ENCODE results near the gene ARMC9. TPM values are rescaled to one million over a fixed set of nuclear protein-coding genes. Genes with fewer than 3 reads are reported as not detected.

ARMC9 gene
- total RNA-seq, 1 experiment from 2014 or later: 23.4 TPM

DNA sequence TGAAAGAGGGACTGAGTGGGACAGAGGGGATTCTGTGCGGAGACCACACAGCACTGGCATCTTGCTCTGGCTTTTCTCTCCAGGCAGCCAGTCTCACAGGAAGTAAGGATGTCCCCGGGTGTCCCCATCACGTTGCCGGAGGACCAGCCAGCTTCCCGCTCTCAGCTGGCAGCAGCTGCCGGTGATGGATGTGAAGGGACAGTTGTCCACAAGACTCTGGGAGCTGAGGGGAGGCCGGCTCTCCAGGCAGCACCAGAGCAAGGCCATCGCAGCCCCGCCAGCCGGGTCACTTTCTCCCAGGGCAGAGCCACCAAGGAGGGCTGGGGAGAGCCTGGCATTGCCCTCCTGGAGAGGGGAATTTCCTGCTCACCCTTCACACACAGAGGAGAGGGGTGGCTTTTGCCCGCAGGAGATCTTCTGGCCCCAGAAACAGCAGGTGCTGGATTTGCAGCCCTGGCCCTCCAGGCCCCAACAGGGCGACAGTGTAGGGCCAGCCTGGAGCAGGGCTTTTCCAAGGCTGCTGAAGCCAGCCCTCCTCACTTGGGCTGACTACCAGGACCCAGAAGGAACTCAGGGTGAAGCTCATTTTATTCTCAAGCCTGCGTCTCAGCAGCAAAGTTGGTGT lies 173.1 kb downstream of the ARMC9 start:
- CTCF ChIA-PET: no interaction called here
- H3K4me2 ChIP-seq (ENCODE audit: low read length): no peak overlapping the region
- no peak overlapping the region for H3K9ac ChIP-seq (ENCODE audit: low read length)
- intact Hi-C loops (cut with micrococcal nuclease): no loop called here
- H3K9me3 ChIP-seq (ENCODE audit: low read length): no peaks in the 10 kb centered on the region
- no peaks in the 10 kb centered on the region for H3K79me2 ChIP-seq (ENCODE audit: low read length)
- ATAC-seq: no peak
- no peak for DNase-seq
- BruUV-seq (replicated peaks): no TSS peak
- H3F3A ChIP-seq (ENCODE audit: low read length, unreplicated experiment): no peaks in the 10 kb centered on the region
- POLR2A ChIA-PET (ENCODE audit: unreplicated experiment): no interaction called here
- H3K4me1 ChIP-seq (ENCODE audit: insufficient read depth, low read length): peaks cover 7% of the 10 kb centered on the region; the same call in 1 of the 2 replicates
- no peaks in the 10 kb centered on the region for H3K27me3 ChIP-seq (ENCODE audit: low read length)
- no peak overlapping the region for H3K27ac ChIP-seq (ENCODE audit: low read length)
- no peaks in the 10 kb centered on the region for H3K9me2 ChIP-seq (replicated peaks; ENCODE audit: low read length)
- H3K4me3 ChIP-seq (ENCODE audit: low read length): no peak overlapping the region
- no peak for TF ChIP-seq EZH2phosphoT487 (IDR thresholded peaks at IDR 0.05; ENCODE audit: borderline replicate concordance, low read length)
- TF ChIP-seq EZH2 (IDR thresholded peaks at IDR 0.05; ENCODE audit: low read length, unreplicated experiment): no peak
- TF ChIP-seq, protein P1, sequence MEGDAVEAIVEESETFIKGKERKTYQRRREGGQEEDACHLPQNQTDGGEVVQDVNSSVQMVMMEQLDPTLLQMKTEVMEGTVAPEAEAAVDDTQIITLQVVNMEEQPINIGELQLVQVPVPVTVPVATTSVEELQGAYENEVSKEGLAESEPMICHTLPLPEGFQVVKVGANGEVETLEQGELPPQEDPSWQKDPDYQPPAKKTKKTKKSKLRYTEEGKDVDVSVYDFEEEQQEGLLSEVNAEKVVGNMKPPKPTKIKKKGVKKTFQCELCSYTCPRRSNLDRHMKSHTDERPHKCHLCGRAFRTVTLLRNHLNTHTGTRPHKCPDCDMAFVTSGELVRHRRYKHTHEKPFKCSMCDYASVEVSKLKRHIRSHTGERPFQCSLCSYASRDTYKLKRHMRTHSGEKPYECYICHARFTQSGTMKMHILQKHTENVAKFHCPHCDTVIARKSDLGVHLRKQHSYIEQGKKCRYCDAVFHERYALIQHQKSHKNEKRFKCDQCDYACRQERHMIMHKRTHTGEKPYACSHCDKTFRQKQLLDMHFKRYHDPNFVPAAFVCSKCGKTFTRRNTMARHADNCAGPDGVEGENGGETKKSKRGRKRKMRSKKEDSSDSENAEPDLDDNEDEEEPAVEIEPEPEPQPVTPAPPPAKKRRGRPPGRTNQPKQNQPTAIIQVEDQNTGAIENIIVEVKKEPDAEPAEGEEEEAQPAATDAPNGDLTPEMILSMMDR (conservative IDR thresholded peaks at IDR 0.05; ENCODE audit: low read depth, low read length): no peak
- H3K36me3 ChIP-seq (ENCODE audit: low read depth, low read length): no peaks in the 10 kb centered on the region
- no peak overlapping the region for H2AFZ ChIP-seq (ENCODE audit: low read length)
- no peaks in the 10 kb centered on the region for H4K20me1 ChIP-seq (ENCODE audit: low read length)

DNA sequence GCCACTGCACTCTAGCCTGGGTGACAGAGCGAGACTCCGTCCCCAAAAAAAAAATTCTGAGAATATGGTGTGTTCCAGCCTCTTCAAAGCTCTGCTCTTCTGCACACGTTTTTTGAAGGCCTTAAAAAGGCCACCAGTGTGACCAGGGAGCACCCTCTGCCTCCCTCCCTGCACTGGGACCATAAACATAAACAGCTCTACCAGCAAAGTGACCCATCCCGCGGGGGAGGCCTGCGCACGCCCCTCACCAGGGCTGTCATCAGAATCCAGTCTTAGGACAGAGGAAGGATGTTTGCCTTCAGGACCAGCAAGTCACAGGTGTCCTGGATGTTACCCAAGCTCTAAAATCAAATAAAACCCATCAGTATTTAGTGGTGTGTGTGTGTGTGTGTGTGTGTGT lies 173.9 kb downstream of the ARMC9 start:
- ATAC-seq (no peak), DNase-seq (no peak)
- intact Hi-C loops (cut with micrococcal nuclease): no loop called here
- Histone ChIP-seq H3K9me2 (replicated peaks; ENCODE audit: low read length) (no peaks in the 10 kb centered on the region), H3K4me2 (ENCODE audit: low read length) (no peak overlapping the region), H3K27me3 (ENCODE audit: low read length) (no peaks in the 10 kb centered on the region), H3K4me3 (ENCODE audit: low read length) (no peak overlapping the region), H3K79me2 (ENCODE audit: low read length) (0 out of 2 replicates have a peak, but pooled peaks cover 3% of the 10 kb centered on the region), H3K9me3 (ENCODE audit: low read length) (no peaks in the 10 kb centered on the region), H3K36me3 (ENCODE audit: low read depth, low read length) (no peaks in the 10 kb centered on the region), H3K4me1 (ENCODE audit: insufficient read depth, low read length) (peaks cover 13% of the 10 kb centered on the region; the same call in 1 of the 2 replicates), H2AFZ (ENCODE audit: low read length) (no peak overlapping the region), H3K9ac (ENCODE audit: low read length) (no peak overlapping the region), H4K20me1 (ENCODE audit: low read length) (no peaks in the 10 kb centered on the region), H3K27ac (ENCODE audit: low read length) (no peak overlapping the region), H3F3A (ENCODE audit: low read length, unreplicated experiment) (no peaks in the 10 kb centered on the region)
- BruUV-seq (replicated peaks): no TSS peak
- ChIA-PET CTCF (no interaction called here), POLR2A (ENCODE audit: unreplicated experiment) (no interaction called here)
- TF ChIP-seq EZH2 (IDR thresholded peaks at IDR 0.05; ENCODE audit: low read length, unreplicated experiment) (no peak), EZH2phosphoT487 (IDR thresholded peaks at IDR 0.05; ENCODE audit: borderline replicate concordance, low read length) (no peak)
- TF ChIP-seq, protein P1 (conservative IDR thresholded peaks at IDR 0.05; ENCODE audit: low read depth, low read length): no peak

DNA sequence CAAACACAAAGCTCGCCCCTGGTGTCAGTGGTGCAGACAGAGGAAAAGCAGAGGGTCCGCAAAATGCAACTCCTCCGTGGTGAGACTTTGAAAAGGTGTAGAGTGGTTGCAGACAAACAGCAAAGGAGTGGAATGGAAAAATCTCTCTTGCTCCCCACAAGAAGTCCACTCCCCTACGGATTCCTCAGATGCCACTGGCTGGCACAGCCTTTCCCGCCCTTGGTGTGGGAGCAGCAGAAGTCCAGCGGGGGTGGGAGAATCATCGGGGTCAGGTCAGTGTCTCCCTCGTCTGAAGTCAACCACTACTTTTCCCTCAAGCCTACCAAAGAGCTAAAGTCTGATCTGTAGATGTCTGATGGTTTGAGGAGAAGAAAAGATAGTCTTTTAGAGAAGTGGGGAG lies 174.8 kb downstream of the ARMC9 start:
- Histone ChIP-seq H3K79me2 (ENCODE audit: low read length) (0 out of 2 replicates have a peak, but pooled peaks cover 3% of the 10 kb centered on the region), H3K9me2 (replicated peaks; ENCODE audit: low read length) (no peaks in the 10 kb centered on the region), H3K36me3 (ENCODE audit: low read depth, low read length) (no peaks in the 10 kb centered on the region), H2AFZ (ENCODE audit: low read length) (no peak overlapping the region), H3K27me3 (ENCODE audit: low read length) (no peaks in the 10 kb centered on the region), H3K27ac (ENCODE audit: low read length) (no peak overlapping the region), H3K9ac (ENCODE audit: low read length) (no peak overlapping the region), H3F3A (ENCODE audit: low read length, unreplicated experiment) (no peaks in the 10 kb centered on the region), H3K4me1 (ENCODE audit: insufficient read depth, low read length) (peaks cover 22% of the 10 kb centered on the region), H3K4me2 (ENCODE audit: low read length) (no peak overlapping the region), H3K9me3 (ENCODE audit: low read length) (no peaks in the 10 kb centered on the region), H4K20me1 (ENCODE audit: low read length) (no peaks in the 10 kb centered on the region), H3K4me3 (ENCODE audit: low read length) (no peak overlapping the region)
- no TSS peak for BruUV-seq (replicated peaks)
- intact Hi-C loops (cut with micrococcal nuclease): no loop called here
- DNase-seq (no peak), ATAC-seq (no peak)
- CTCF ChIA-PET: no interaction called here
- POLR2A ChIA-PET (ENCODE audit: unreplicated experiment): no interaction called here
- TF ChIP-seq, protein P1 (conservative IDR thresholded peaks at IDR 0.05; ENCODE audit: low read depth, low read length): no peak
- TF ChIP-seq EZH2phosphoT487 (IDR thresholded peaks at IDR 0.05; ENCODE audit: borderline replicate concordance, low read length): no peak
- no peak for TF ChIP-seq EZH2 (IDR thresholded peaks at IDR 0.05; ENCODE audit: low read length, unreplicated experiment)

Measured in PC-3 (cell line).